ENCODE measurements around the gene OR6S1.
"Not testable (repeated sequence)": the region's sequence is repeated elsewhere in the genome, so short reads cannot be mapped to it uniquely, and the experiment has no call there.

The OR6S1 gene

GRCh38 chr14:20632831-20633691, 8.4 kb downstream of the OR6S1 start:
- H3K4me3 ChIP-seq (ENCODE audit: low read depth, low read length), result peak overlapping the region; percentile 47
- no peak for DNase-seq (ENCODE audit: low read depth)

DNA sequence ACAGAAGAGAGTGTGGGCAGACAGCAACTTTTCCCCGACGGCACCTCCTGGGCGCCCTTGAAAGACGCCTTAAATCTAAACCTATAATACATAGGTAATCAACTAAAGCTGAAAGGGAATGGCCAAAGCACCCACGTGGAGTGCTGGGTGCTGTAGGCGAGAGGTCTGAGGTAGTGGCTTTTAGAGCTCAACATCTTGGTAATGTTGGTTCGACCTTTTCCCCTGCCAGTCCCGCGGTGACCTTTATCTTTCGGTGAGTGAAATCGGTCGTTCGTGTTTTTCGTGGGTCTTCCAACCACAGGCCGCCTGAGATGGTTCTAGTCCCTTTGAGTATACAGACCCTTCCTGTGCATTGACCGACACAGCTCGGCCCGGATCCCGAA, 9.1 kb downstream of the OR6S1 start:
- DNase-seq (ENCODE audit: low read depth), result no peak

GRCh38 chr14:20631880-20632389, 9.6 kb downstream of the OR6S1 start:
- DNase-seq (ENCODE audit: low read depth), result no peak
- H3K4me3 ChIP-seq (ENCODE audit: low read depth, low read length), result peak overlapping the region; percentile 47

More for the DNA sequence above, 9.1 kb downstream of the OR6S1 start:
- peak overlapping the region; percentile 47 for H3K4me3 ChIP-seq (ENCODE audit: low read depth, low read length)

DNA sequence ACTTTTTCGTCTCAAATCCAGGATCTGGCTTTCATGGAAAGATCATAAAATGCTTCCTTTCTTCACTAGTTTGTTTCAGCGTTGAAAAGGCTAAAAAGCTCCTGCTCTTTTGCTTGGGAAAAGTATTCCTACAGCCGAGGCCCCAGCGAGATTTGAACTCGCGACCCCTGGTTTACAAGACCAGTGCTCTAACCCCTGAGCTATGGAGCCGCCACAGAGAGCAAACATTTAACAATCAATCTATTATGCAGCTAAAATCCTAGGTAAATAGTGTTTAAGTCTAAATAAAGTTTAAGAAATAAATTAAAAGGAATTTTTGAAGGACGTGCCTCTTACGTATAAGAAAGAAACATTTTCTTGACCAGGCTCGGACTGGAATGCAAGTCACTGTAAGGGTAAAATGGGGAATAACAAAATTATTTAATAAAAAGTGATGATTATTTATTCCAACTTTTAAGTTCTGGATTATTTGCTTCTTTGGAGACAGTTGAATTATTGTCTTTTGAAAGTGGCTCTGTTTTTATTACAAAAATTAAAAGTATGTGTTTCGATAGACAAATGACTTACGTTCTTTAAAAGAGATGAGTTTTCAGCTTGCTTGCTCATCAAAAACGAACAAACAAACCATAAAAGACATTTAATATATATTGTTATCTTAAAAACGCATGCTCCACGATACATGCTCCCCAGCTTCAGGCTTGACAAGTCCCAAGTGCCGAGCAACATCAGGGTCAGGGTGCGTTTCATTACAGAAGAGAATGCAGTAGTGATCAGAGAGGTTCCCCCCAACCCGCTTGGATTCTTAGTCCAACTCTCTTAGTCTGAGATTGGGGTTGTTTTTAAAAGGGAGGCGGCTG, 10.2 kb downstream of the OR6S1 start:
- no peak for DNase-seq (ENCODE audit: low read depth)
- peak overlapping the region; percentile 47 for H3K4me3 ChIP-seq (ENCODE audit: low read depth, low read length)

DNA sequence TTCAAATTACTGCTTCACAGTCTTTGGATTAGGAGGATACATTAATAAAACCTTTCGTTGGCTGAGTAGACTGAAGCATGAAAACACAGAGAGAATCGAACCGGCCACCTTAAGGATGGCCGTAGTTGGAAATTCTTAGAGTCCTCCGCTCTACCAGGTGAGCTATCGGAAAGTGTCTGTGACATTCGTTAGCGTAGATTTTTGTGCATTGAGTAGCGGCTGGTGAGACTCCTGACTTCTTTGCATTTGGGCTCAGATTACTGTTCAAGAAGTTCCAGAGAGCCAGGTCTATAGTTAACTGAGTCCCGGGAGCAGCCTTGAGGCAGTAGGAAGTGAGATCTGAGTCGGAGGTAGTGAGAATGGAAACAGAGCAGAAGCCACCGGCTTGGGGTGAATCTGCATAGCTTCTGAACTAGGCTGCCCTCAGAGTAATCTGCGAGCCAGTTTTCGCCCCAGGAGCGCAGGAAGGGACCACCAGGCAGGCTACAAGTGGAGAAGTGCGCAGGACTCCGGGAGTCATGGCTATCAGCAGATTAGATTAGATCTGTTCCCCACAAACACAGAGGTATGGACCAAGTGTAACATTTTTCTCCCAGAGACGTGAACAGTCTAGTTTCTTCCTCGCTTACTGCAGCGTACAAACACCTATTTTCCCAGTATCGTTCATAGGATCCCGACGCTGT, 11.0 kb downstream of the OR6S1 start:
- peak overlapping the region; percentile 47 for H3K4me3 ChIP-seq (ENCODE audit: low read depth, low read length)
- DNase-seq (ENCODE audit: low read depth), result no peak

GRCh38 chr14:20628063-20628854, 13.2 kb downstream of the OR6S1 start:
- no peak overlapping the region for H3K4me3 ChIP-seq (ENCODE audit: low read depth, low read length)
- DNase-seq (ENCODE audit: low read depth), result no peak

GRCh38 chr14:20627346-20628027, 14.0 kb downstream of the OR6S1 start:
- H3K4me3 ChIP-seq (ENCODE audit: low read depth, low read length), result no peak overlapping the region
- no peak for DNase-seq (ENCODE audit: low read depth)

- DNase-seq (ENCODE audit: low read depth), result no peak
Observed at GRCh38 chr14:20626274-20626673, 15.2 kb downstream of the OR6S1 start.

DNA sequence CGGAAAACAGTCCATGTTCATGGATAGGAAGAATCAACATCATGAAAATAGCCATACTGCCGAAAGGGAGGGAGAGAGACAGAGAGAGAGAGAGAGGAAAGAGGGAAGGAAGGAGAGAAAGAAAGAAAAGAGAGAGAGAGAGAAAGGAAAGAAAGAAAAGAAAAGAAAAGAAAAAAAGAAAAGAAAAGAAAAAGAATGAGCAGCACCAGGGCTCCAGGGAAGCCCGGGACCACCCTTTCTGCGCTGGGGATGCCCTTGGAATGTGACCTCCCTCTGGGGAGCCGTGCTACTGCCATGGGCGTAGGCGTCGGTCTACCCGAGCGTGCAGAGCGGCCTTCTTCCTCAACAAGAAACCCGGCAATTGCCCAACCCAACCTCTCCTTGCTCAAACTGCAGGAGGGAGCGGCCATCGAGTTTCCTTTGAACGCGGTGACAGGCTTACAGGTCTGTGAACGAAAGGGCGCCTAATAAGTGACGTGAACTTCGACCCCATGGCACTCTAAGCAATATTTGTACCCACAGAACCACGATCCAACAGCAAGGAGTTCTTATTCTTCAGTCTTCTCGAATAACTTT, 16.9 kb downstream of the OR6S1 start:
- peak overlapping the region; percentile 50 for H3K4me3 ChIP-seq (ENCODE audit: low read depth, low read length)
- DNase-seq (ENCODE audit: low read depth), result no peak

More at GRCh38 chr14:20626274-20626673, 15.2 kb downstream of the OR6S1 start:
- peak overlapping the region; percentile 50 for H3K4me3 ChIP-seq (ENCODE audit: low read depth, low read length)

DNA sequence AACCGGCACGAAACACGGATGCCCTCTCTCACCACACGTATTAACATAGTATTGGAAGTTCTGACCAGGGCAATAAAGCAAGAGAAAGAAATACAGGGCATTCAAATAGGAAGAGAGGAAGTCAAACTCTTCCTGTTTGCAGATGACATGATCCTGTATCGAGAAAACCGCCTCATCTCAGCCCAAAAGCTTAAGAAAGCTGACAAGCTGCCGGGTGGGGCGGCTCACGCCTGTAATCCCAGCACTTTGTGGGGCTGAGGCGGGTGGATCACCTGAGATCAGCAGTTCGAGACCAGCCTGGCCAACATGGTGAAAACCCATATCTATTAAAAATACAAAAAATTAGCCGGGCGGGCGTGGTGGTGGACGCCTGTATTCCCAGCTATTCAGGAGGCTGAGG, 17.7 kb downstream of the OR6S1 start:
- H3K4me3 ChIP-seq (ENCODE audit: low read depth, low read length), result no peak overlapping the region
- no peak for DNase-seq (ENCODE audit: low read depth)

DNA sequence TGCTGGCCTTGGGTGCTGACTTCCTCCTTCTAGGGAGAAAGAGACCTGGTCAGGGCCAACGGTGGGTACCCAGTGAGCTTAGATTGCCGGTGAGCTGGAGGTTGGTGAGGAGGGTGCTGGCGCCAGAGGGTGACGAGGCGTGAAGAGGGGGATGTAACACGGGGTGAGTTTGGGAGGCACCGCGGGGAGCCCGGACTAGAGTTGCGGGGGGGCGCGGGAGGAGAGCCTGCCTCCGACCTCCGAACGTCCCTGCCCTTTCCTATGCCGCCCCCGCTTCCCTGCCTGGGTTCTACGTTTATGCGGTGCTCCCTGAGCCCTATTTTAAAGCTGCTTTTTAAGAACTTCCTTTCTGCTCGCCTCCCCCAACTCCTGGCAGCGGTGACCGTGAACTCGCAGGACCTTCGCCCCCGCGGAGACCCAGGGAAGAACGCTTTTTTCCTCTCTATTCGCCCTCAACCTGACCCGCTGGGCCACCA, 18.6 kb downstream of the OR6S1 start:
- DNase-seq (ENCODE audit: low read depth), result no peak
- no peak overlapping the region for H3K4me3 ChIP-seq (ENCODE audit: low read depth, low read length)

- DNase-seq (ENCODE audit: low read depth), result no peak
- H3K4me3 ChIP-seq (ENCODE audit: low read depth, low read length), result no peak overlapping the region
Observed at GRCh38 chr14:20620798-20621478, 20.6 kb downstream of the OR6S1 start.

DNA sequence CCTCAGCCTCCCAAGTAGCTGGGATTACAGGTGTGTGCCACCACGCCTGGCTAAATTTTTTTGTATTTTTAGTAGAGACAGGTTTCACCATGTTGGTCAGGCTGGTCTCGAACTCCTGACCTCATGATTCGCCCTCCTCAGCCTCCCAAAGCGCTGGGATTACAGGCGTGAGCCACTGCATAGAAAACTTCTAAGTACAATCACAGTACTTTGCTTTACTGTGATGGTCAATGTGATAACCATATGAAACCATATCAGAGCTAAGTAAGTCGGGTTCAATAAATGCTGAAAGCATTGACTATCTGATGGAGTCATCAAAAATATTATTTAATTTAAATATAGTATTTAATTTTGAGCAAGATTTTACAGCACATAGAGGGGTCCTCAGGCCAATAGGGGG, 21.8 kb downstream of the OR6S1 start:
- H3K4me3 ChIP-seq (ENCODE audit: low read depth, low read length); DNase-seq (ENCODE audit: low read depth): not testable (repeated sequence)

- DNase-seq (ENCODE audit: low read depth), result no peak
- no peak overlapping the region for H3K4me3 ChIP-seq (ENCODE audit: low read depth, low read length)
Observed at GRCh38 chr14:20618271-20618749, 23.2 kb downstream of the OR6S1 start.

GRCh38 chr14:20617138-20618003, 24.1 kb downstream of the OR6S1 start:
- DNase-seq (ENCODE audit: low read depth), result no peak
- no peak overlapping the region for H3K4me3 ChIP-seq (ENCODE audit: low read depth, low read length)

DNA sequence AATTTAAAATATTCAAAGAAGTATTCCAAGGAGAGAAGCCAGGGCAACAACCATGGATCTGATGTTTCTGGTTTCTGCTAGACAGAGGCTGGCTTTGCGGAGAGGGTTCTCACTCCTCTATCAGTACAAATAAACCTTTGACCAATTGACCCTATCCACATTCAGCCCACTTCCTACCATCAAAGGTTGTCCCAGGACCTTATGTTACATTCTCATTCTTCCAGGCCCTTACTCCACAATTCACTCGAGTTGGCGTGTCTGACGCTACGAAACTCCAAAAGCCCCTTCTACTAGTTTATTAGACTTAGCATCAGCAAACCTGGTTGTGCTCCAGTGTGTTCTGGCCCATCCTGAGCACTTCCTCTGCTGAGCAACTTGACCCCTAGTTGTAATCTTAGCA, 25.5 kb downstream of the OR6S1 start:
- no peak for DNase-seq (ENCODE audit: low read depth)
- H3K4me3 ChIP-seq (ENCODE audit: low read depth, low read length), result no peak overlapping the region

Measured in skeletal muscle cell (primary cell).